ENCODE measurements around the gene DCAF10.
A peak's percentile ranks its signal among the peaks of the same experiment; 100 is the strongest.

DNA sequence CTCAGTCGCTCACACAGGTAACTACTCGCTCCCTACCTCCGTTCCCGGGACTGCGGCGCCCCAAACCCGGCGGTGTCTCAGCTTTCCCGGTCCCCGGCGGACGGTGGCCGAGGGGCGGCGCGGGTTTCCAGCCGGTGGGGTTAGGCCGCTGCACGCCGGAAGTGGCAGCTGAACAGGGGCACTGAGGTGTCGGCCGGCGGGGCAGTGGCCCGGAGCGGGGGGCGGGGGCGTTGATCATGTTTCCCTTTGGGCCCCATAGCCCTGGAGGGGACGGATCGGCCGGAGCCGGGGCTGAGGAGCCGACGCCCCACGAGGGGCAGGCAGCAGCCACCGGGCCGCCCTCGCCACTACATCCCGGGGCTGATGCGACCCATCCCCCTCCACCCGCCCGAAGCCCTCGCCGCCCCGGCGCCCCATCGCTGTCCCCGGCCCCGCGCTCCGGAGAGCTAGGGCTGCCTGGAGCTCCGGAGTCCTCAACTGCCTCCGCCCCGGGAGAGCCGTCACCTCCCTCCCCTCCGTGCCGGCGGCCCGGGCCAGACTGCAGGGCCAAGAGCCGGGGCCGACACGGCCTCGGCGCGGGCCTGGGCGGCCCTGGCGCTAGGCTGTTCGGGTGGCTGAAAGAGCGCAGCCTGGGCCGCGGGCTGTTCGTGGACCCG is at the start of gene DCAF10:
- TF ChIP-seq, protein P1, sequence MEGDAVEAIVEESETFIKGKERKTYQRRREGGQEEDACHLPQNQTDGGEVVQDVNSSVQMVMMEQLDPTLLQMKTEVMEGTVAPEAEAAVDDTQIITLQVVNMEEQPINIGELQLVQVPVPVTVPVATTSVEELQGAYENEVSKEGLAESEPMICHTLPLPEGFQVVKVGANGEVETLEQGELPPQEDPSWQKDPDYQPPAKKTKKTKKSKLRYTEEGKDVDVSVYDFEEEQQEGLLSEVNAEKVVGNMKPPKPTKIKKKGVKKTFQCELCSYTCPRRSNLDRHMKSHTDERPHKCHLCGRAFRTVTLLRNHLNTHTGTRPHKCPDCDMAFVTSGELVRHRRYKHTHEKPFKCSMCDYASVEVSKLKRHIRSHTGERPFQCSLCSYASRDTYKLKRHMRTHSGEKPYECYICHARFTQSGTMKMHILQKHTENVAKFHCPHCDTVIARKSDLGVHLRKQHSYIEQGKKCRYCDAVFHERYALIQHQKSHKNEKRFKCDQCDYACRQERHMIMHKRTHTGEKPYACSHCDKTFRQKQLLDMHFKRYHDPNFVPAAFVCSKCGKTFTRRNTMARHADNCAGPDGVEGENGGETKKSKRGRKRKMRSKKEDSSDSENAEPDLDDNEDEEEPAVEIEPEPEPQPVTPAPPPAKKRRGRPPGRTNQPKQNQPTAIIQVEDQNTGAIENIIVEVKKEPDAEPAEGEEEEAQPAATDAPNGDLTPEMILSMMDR (IDR thresholded peaks at IDR 0.05) = peak in 2 of 6 experiments; percentile 17 to 30
- TF ChIP-seq POLR2A (IDR thresholded peaks at IDR 0.05) = peak; percentile 55 to 69

All from Peyer's patch (tissue), 4 donors.